HPDE6-E6E7 (cell line): ENCODE measurements around the gene LMBR1.

Source experiments
- DNase-seq: peaks from one replicate; pipeline ENCODE4 v3.0.0; 2011; ENCODE audit warnings: missing footprints; ENCODE audit errors: extremely low spot score

LMBR1 gene

DNA sequence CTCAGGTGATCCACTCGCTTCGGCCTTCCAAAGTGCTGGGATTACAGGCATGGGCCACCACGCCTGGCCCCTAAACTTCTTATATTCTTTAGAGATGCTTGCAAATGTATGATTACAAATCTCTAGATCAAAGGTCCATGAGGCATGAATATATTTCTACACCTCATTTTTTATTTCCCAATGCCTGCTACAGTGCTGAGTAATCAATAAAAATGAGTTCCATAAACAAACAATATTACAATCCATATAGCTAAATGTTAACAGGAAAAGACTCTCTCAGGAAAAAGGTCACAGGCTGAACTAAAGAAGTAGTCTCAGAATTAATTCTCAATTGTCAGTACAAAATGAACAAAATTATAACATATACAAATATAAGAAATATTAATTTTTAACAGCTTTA lies 90.8 kb downstream of the LMBR1 start:
- no peak for DNase-seq

DNA sequence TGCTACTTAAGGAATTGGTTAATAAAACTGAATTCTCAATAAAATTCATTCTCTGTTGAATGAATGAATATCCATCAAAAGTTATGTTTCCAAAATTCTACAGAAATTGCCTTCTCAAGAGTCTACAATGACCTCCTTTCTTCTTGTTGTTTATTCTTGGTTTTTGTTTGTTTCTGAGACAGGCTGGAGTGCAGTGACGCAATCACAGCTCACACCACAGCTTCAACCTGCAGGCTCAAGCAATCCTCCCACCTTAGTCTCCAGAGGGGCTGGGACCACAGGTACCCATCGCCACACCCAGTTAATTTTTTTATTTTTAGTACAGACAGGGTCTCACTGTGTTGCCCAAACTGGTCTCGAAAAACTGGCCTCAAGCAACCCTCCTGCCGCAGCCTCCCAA lies 97.6 kb downstream of the LMBR1 start:
- no peak for DNase-seq

DNA sequence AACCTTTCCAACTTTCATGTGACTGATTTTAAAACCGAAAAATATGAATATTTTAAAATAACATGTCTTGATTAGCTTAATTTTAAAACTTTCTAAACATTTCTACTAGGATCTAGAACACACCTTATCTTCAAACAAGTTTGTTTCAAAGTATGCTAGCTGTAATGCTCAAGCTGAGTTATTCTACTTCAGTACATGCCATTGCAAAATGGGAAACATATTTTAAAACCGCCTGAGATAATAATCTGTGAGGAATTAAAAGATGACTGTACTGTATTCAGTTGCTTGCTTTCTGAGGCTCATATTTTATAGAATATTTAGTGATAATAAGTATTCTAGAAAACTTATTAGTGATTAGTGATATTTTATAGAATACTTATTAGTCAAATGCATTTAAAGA lies 99.6 kb downstream of the LMBR1 start:
- DNase-seq, result no peak

GRCh38 chr7:156792611-156793010 lies 100.4 kb downstream of the LMBR1 start:
- no peak for DNase-seq

- no peak for DNase-seq
Measured at GRCh38 chr7:156791241-156791640, 101.7 kb downstream of the LMBR1 start.

GRCh38 chr7:156790264-156790663 lies 102.7 kb downstream of the LMBR1 start:
- no peak for DNase-seq

- DNase-seq, result no peak
Measured at GRCh38 chr7:156785998-156786543, 106.9 kb downstream of the LMBR1 start.

GRCh38 chr7:156783864-156784263 lies 109.1 kb downstream of the LMBR1 start:
- no peak for DNase-seq

DNA sequence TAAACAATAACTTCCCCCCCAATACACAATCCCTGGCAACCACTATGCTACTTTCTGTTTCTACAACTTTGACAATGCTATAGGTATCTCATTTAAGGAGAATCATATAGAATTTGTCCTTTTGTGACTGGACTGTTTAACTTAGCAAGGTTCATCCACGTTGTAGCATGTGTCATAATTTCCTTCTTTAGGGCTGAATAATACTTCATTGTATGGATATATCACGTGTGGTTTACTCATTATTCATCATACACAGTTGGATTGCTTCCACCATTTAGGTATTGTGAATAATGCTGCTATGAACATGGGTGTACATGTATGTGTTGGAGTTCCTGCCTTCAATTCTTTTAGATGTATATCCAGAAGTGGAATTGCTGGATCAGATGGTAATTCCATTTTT lies 111.0 kb downstream of the LMBR1 start:
- no peak for DNase-seq

GRCh38 chr7:156780724-156781455 lies 112.1 kb downstream of the LMBR1 start:
- no peak for DNase-seq

DNA sequence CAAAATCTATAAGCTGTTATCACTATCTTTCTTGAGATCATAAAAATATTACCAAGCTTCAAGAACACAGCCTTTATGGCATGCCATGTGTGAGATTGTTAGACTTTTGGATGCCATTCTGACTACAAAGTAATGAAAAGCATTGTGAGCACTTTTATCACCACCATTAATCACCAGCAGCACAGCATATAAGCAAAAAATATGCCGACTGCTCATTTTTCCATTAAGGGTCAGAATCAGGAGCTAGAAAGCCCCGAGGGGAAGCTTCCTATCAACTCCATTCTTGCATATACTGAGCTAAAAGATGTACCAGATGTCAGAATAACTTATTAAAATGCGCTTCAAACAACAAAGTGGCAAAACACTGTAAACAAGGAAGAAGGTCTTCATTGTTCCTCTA lies 114.3 kb downstream of the LMBR1 start:
- DNase-seq, result no peak

DNA sequence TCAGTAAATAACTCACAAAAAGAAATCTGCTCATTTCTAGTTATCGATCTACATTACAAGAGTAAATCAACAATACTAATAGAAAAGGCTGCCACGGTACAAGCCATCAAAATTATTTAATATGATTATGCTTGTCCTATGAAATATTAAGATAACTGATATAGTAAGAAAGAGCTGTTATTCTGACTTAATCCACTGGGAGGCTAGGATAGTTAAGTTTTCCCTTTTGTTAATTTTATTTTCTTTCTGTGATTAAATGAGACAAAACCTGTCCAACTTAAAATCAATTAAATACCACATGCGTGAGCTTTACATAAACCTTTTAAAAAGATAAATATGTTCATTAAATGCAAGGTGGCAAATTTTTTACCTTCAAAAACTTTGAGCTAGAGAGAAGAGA lies 114.8 kb downstream of the LMBR1 start:
- no peak for DNase-seq

- DNase-seq, result no peak
Measured at GRCh38 chr7:156777364-156778069, 115.5 kb downstream of the LMBR1 start.

DNA sequence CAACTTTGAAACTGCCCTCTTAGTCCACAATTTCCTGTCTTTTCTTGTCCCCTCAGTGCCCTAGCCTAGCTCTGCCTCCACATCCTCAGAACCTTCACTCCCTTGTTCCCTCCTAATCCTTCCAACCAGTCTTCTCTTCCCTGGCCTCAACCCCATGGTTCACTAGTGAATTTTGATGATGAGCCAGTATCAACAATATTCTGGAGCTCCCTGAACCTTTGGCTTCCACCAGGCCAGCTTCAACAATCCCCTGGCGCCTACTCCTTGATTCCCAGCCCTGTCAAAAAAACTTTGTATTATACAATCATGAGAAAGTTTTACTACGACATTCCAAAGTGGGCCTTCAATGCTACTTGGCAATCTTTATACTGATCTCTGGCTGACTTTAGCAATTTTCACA lies 116.5 kb downstream of the LMBR1 start:
- no peak for DNase-seq

- no peak for DNase-seq
Measured at GRCh38 chr7:156773966-156774365, 119.0 kb downstream of the LMBR1 start.

DNA sequence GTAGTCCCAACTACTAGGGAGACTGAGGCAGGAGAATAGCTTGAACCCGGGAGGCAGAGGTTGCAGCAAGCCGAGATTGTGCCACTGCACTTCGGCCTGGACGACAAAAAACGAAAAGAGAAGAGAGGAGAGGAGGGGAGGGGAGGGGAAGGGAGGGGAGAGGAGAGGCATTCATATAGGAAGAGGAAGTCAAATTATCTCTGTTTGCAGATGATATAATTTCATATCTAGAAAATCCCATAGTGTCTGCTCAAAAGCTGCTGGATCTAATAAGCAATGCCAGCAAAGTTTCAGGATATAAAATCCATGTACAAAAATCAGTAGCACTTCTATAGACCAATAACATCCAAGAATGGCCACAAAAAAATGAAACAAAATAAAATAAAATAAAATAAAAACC lies 120.3 kb downstream of the LMBR1 start:
- no peak for DNase-seq

DNA sequence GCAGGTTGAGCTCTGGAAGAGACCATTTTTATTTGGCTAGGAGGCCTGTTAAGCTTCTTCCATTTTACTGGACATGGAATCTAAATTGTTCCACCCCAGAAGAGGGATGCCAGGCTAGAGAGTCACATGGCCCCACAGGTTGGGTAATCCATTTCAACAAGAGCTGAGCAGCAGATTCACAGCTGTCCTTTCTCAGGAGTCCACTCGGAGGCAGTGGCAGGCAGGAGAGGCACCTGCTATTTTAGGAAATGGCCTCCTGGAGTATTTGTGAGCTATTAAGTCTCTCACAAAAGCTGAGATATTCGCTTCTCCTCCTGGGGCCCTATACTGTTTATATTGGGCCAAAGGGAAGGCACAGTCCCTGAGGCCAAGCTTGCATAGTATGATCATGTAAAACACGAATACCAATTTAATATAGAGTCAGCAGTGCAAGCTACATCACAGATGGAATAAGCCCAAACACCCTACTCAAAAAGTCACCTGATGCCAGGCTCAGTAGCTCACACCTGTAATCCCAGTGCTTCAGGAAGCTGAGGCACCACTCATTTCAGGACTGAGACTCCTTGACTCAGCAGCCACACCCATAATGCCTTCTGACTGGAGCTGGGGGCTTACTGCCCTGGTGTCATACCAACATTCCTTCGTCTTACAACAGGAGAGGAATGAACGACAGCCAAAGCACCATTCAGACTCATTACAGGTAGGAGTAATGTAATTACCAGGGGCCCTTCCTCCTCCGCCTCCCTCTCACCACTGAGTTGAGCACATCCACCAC lies 124.1 kb downstream of the LMBR1 start:
- peak; percentile 15 for DNase-seq

DNA sequence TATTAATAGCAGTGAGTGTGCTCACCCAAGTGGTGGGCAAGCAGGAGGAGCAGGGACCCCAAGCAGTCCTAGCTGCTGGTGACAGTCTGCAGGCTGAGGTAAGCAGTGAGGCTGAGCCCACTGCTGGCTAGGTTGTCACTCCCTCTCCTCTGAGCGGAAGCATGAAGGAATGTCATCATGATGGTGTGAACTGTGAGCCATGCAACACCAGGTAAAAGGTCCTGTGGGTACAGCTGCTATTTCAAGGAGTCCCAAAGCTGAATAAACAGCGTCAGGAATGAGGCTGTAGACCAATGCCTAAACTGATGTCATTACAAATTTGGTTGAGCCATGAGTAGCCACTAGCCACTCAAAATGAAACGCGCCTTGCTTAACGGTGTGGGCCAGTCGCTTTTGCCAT lies 126.3 kb downstream of the LMBR1 start:
- no peak for DNase-seq

DNA sequence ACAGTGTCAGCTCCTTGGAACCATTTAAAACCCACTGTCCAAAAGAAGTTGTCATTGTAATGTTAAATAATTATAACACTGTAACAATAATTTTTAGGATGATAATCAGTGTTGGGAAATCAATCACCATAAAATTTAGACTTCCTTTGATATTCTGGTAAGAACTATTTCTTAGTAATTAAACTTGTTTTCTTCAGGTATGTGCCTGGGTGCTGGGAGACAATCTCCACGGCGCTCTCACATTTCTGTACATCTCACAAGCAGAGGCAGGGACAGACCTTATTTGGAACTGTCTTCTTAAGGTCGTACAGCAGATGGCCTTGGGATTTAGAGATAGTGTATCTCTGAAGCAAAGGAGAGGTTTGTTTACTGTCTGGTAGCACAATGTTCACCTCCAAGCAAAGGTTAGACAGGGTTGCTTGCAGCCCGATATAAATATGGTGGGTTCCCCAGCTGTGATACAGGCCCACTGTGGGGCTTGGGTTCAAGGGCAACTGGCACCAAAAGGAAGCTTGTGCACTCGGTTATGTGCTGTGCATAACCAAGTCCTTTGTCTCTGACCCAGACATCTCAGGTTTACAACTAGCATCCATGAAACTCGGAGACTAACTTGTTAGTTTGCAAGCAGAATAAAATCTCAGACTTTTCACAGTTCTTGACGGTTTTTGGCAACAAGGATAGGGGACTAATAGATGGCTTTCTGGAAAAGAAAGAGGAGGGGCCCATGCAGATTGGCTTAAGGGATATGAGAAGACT lies 126.9 kb downstream of the LMBR1 start:
- DNase-seq, result no peak

GRCh38 chr7:156764766-156765165 lies 128.2 kb downstream of the LMBR1 start:
- no peak for DNase-seq

DNA sequence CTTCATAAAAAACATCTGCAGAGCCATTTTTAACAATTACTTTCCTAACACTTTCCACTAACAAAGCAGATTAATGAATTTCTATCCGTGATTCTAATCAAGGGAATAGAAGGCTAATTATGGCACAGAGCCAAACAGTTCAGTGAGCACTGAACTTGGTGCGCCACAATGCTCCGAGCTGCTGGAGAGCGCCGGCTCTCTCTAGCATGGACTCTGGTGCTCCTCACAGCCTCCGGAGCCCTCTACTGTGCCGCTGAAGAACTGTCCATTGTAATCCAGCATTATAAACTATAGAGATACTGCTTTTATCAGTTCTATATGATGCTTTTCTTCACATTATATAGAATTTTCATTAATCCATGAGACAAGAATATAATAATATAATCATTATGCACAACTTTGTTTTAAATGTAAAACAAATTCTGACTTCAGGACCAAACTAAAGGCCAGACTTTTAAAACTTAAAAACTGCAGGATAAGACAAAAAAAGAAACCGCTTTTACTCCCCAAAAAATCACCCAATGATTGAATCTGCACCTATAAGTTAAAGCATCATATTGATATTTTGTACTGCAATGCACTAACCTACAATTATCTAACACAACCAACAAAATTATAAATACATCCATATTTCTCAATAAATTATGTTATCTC lies 128.8 kb downstream of the LMBR1 start:
- peak; percentile 52 for DNase-seq
